Right hindlimb (tissue), 1 donor: Measurements from ENCODE around the gene NLRP9.
A peak's percentile ranks its signal among the peaks of the same experiment; 100 is the strongest.

ENCODE experiments used
- DNase-seq: peaks from one replicate; pipeline ENCODE4 v3.0.0-alpha.2; 2018

Gene NLRP9

GRCh38 chr19:55702131-55702627 is 36.0 kb downstream of the NLRP9 start:
- DNase-seq, result no peak

- no peak for DNase-seq
These were observed 37.4 kb downstream of the NLRP9 start for GRCh38 chr19:55700813-55701212.

GRCh38 chr19:55699221-55699620 is 39.0 kb downstream of the NLRP9 start:
- no peak for DNase-seq

GRCh38 chr19:55698256-55698655 is 39.9 kb downstream of the NLRP9 start:
- no peak for DNase-seq

GRCh38 chr19:55697698-55698097 is 40.5 kb downstream of the NLRP9 start:
- no peak for DNase-seq

DNA sequence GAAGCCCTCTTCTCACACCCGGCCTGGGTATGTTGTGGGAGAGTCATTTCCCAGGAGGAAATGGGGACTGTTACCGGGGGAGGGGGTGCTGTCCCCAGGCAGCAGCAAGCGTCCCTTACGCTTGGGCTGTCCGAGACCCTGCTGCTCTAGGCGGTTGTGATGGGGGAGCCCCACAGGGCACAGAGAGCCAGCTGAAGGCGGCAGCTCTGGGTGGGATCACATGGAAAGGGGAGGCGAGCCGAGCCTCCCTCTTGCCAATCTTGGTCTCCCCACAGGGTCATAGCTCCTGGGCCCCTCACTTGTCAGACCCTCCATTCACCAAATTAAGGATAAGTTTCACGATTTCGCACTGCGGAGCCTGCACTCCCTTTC is 41.1 kb downstream of the NLRP9 start:
- DNase-seq, result no peak

DNA sequence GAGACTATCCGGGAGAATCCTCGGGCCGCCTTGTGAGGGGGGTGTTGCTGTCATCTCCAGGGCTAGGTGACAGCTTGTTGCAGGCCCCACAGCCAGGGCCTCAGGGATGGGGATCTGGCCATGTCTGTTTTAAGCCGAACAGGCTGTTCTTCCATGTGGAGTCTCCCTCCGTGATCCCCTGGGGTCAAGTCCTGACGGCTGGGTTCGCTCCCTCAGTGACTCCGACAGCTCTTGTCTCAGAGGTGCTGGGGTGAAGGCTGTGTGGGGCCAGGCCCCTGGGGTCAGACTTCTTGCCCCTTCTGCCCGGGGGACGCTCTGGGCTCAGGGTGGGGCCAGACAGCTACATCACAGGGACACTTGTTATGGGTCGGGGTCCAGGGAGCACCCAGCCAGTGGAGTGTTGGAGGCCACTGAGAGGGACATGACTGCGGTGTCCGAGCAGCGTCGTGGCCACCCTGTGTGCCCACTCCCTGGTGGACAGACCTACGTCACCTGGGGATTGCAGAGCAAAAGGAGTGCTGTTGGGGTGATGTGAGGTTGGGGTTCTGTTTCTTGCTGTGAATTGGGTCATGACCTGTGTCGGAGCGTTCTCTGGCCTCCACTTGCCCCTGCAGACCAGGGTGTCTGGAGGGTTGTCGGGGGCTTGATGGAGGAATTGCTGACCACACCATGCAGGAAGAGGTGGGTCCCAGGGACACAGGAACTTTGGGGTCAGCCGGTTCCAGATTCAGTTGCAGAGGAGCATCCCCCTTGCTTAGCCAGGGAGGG is 41.7 kb downstream of the NLRP9 start:
- DNase-seq, result no peak

DNA sequence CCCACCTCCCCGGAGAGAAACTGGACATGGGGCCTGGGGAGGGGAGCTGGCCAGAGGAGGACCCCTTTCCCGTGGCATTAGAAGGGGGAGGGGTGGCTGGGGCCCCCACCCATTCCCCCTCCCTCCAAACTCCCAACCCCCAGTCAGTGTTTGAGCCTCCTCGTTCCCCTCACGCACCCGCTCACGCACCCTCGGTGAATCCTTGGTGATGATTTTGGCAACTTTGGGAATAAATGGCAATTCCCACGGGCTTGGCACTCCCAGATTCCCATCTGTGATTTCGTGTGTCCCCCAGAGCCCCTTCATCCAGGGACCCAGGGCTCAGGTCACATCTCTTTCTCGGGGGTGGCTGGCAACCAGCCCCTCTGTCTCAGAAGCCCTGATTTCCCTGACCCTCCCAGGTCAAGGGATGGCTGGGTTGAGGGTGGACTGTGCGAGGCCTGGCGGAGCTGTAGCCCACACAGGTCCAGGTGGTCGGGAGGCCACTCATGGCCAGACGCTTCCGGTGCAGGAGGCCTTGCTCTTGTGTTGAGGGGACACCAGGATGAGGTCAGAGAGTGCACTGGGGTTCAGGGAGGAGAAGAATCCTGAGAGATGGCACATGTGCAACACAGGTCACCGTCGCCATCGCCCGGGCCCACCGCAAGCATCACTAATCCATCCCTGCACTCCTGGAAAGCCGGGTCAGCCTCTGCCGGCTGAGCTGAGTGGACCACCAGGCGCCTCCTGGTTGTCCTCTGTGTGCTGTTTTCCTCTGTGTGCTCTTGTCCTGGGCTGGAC is 42.5 kb downstream of the NLRP9 start:
- DNase-seq, result no peak

GRCh38 chr19:55694656-55695491 is 43.3 kb downstream of the NLRP9 start:
- no peak for DNase-seq

GRCh38 chr19:55694241-55694655 is 44.0 kb downstream of the NLRP9 start:
- DNase-seq, result no peak

GRCh38 chr19:55693336-55693974 is 44.7 kb downstream of the NLRP9 start:
- no peak for DNase-seq

- DNase-seq, result no peak
These were observed 45.5 kb downstream of the NLRP9 start for GRCh38 chr19:55692681-55693081.

- no peak for DNase-seq
These were observed 46.4 kb downstream of the NLRP9 start for GRCh38 chr19:55691561-55692481.

- DNase-seq, result no peak
These were observed 47.2 kb downstream of the NLRP9 start for GRCh38 chr19:55690769-55691545.

- no peak for DNase-seq
These were observed 48.0 kb downstream of the NLRP9 start for GRCh38 chr19:55690109-55690768.

- DNase-seq, result no peak
These were observed 48.6 kb downstream of the NLRP9 start for GRCh38 chr19:55689411-55690108.

DNA sequence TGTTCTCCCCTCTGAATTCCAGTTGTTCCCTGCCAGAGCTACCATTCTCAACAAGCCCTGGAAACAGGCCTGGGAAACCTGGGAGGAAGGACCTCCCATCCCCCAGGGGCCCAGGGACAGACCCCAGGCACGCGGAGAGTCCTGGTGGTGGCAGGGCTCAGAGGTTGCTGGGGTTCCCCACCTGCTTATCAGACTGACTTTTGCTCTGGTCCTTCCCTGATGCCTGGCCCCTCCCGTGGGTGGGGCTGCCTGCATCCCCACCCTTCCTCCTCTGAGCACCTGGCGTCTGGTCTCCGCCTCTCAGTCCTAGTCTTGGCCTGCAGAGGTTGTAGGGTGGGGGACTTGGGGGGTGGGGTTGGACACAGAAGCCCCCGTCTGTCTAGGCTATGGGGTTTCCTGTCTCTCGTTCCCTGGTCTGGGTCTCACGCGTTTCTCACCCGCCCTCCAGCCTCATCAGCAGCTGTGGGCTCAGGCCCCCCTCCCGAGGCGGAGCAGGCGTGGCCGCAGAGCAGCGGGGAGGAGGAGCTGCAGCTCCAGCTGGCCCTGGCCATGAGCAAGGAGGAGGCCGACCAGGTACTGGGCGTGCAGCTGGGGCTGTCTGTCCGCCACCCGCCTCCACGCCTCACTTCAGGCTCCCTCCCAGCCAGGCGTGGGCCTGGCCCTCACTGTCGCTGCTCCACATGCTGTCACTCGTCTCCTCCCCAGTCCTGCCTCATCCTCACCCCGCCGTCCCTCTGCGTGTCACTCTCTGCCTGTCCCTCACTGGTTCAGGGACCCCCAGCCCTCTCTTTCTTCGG is 49.6 kb downstream of the NLRP9 start:
- DNase-seq, result peak; percentile 84
